GM12878 (cell line): Measurements from ENCODE around the gene HGS. TPM values are rescaled to one million over a fixed set of nuclear protein-coding genes. Genes with fewer than 3 reads are reported as not detected.
A peak's percentile ranks its signal among the peaks of the same experiment; 100 is the strongest.

Experiments used
- ATAC-seq: fragments of 200-7000 bp; cut with Tn5 transposase; 3 replicates; pipeline ENCODE4 v1.9.1; 2020; ENCODE audit warnings: mild to moderate bottlenecking, moderate library complexity
- BruUV-seq: library from RNA; stranded (reverse); fragments of 400-500 nt; replicated peaks from 2 replicates; lab custom pipeline; 2021; lab: Mats Ljungman, UMichigan
- CTCF ChIA-PET: fragments of 300-600 bp; sonication (Branson Sonifier 250); formaldehyde crosslinking; extraction: SDS; loops from one replicate; lab custom pipeline; 2021; ENCODE audit warnings: inconsistent platforms; lab: Yijun Ruan, JAX
- POLR2A ChIA-PET: fragments of 350-600 bp; formaldehyde crosslinking; extraction: SDS; loops from one replicate; lab custom pipeline; 2021; ENCODE audit warnings: inconsistent platforms; lab: Charles Lee
- RAD21 ChIA-PET: fragments of 300-600 bp; sonication (Branson Sonifier 250); formaldehyde crosslinking; loops from one replicate; lab custom pipeline; 2023; ENCODE audit warnings: antibody characterized with exemption; ENCODE audit not compliant: unreplicated experiment; lab: Charles Lee
- SMC1A ChIA-PET: fragments of 300-600 bp; sonication (Branson Sonifier 250); formaldehyde crosslinking; loops from one replicate; lab custom pipeline; 2023; ENCODE audit not compliant: unreplicated experiment, uncharacterized antibody; lab: Charles Lee
- DNase-seq: peaks from one replicate; pipeline ENCODE4 v3.0.0-alpha.2; 2011; ENCODE audit warnings: low read depth, low spot score
- FAIRE-seq: peaks from 3 replicates; lab custom pipeline; 2011; peaks lifted over from hg19 to GRCh38; lab: Jason Lieb, UNC
- H2AFZ ChIP-seq: 2 replicates; pipeline ENCODE4 v1.6.0; 2011; ENCODE audit warnings: low read depth, low read length, control low read depth; ENCODE audit not compliant: control insufficient read depth
- H3K27ac ChIP-seq: 2 replicates; pipeline ENCODE4 v1.5.1; 2011; ENCODE audit warnings: control low read depth; ENCODE audit not compliant: control insufficient read depth, insufficient read depth
- H3K27me3 ChIP-seq, 2 experiments: replicated peaks in 1 of 2; 2 replicates each; pipeline versions ENCODE4 v1.6.0 to v1.6.1; 2011; ENCODE audit warnings: low read length in 1 of 2; ENCODE audit not compliant: control insufficient read depth in 2 of 2, insufficient read depth in 2 of 2
- H3K36me3 ChIP-seq, 2 experiments: 2 replicates each; pipeline ENCODE4 v1.5.1; 2011; ENCODE audit warnings: low read length in 1 of 2; ENCODE audit not compliant: control insufficient read depth in 2 of 2, insufficient read depth in 2 of 2
- H3K4me1 ChIP-seq: 2 replicates; pipeline ENCODE4 v1.6.1; 2011; ENCODE audit warnings: mild to moderate bottlenecking, low read length, moderate library complexity, mixed read lengths; ENCODE audit not compliant: control insufficient read depth, insufficient read depth
- H3K4me2 ChIP-seq: 2 replicates; pipeline ENCODE4 v1.6.0; 2011; ENCODE audit warnings: control low read depth; ENCODE audit not compliant: control insufficient read depth, insufficient read depth
- H3K4me3 ChIP-seq: fragments of 200-600 bp; sonication (generic); 2 replicates; pipeline ENCODE4 v1.5.1; 2016
- H3K79me2 ChIP-seq: 2 replicates; pipeline ENCODE4 v1.6.0; 2011; ENCODE audit warnings: low read length; ENCODE audit not compliant: control insufficient read depth, insufficient read depth
- H3K9ac ChIP-seq: 2 replicates; pipeline ENCODE4 v1.8.0; 2011; ENCODE audit warnings: low read length, control low read depth, mixed read lengths; ENCODE audit not compliant: control insufficient read depth, insufficient read depth
- H3K9me3 ChIP-seq: replicated peaks from 3 replicates; pipeline ENCODE4 v1.5.1; 2011; ENCODE audit warnings: mild to moderate bottlenecking, low read length; ENCODE audit not compliant: control insufficient read depth, insufficient read depth
- H4K20me1 ChIP-seq: 2 replicates; pipeline ENCODE4 v1.6.0; 2011; ENCODE audit not compliant: control insufficient read depth, insufficient read depth
- ATF7 ChIP-seq: fragments of 450-650 bp; IDR thresholded peaks from 2 replicates; pipeline ENCODE4 v1.6.1; 2016; ENCODE audit warnings: low read depth, mild to moderate bottlenecking
- BHLHE40 ChIP-seq, 2 experiments: fragments of 450-650 bp in 1 of 2; IDR thresholded peaks; 2 replicates each; pipeline ENCODE4 v1.6.1; 2011 to 2017; ENCODE audit warnings: low read depth in 2 of 2, borderline replicate concordance in 1 of 2, improper control_type of control experiment in 1 of 2, low read length in 1 of 2, mild to moderate bottlenecking in 1 of 2
- BRCA1 ChIP-seq: IDR thresholded peaks from 2 replicates; pipeline ENCODE4 v1.6.1; 2011; ENCODE audit warnings: low read depth, low read length, improper control_type of control experiment
- CBX3 ChIP-seq: fragments of 200-600 bp; sonication (generic); IDR thresholded peaks from 2 replicates; pipeline ENCODE4 v1.6.1; 2016; ENCODE audit warnings: low read depth, borderline replicate concordance
- DPF2 ChIP-seq: fragments of 450-650 bp; IDR thresholded peaks from 2 replicates; pipeline ENCODE4 v1.6.1; 2017; ENCODE audit warnings: mild to moderate bottlenecking
- EP300 ChIP-seq, 2 experiments: fragments of 150-350 bp in 1 of 2; IDR thresholded peaks; 2 replicates each; pipeline ENCODE4 v1.6.1; 2011 to 2012; ENCODE audit warnings: low read depth in 2 of 2, low read length in 2 of 2, borderline replicate concordance in 1 of 2, improper control_type of control experiment in 1 of 2, inconsistent platforms in 1 of 2; ENCODE audit not compliant: control insufficient read depth in 1 of 2
- ETV6 ChIP-seq, 2 experiments: fragments of 450-650 bp in 1 of 2; IDR thresholded peaks in 1 of 2; conservative IDR thresholded peaks in 1 of 2; 2 replicates each; pipeline ENCODE4 v1.6.1; 2014; ENCODE audit warnings: antibody characterized with exemption in 1 of 2, borderline replicate concordance in 1 of 2, low read depth in 1 of 2, mild to moderate bottlenecking in 1 of 2, moderate library complexity in 1 of 2
- GABPA ChIP-seq: IDR thresholded peaks from 2 replicates; pipeline ENCODE4 v1.6.1; 2014; ENCODE audit warnings: antibody characterized with exemption, low read depth, mild to moderate bottlenecking, inconsistent platforms
- HCFC1 ChIP-seq: fragments of 150-350 bp; IDR thresholded peaks from 2 replicates; pipeline ENCODE4 v1.6.1; 2014; ENCODE audit warnings: low read length
- HDAC2 ChIP-seq: fragments of 200-600 bp; sonication (generic); IDR thresholded peaks from 2 replicates; pipeline ENCODE4 v1.6.1; 2017
- HDAC6 ChIP-seq: fragments of 200-600 bp; sonication (generic); IDR thresholded peaks from one replicate; pipeline ENCODE4 v1.8.0; 2017; ENCODE audit warnings: antibody characterized with exemption; ENCODE audit not compliant: unreplicated experiment
- IRF4 ChIP-seq: IDR thresholded peaks from 2 replicates; pipeline ENCODE4 v1.6.1; 2011; ENCODE audit warnings: low read depth, low read length
- JUNB ChIP-seq: IDR thresholded peaks from 2 replicates; pipeline ENCODE4 v1.6.1; 2016; ENCODE audit warnings: antibody characterized with exemption, mild to moderate bottlenecking
- MTA2 ChIP-seq: fragments of 450-650 bp; IDR thresholded peaks from 2 replicates; pipeline ENCODE4 v1.6.1; 2016; ENCODE audit warnings: low read depth, mild to moderate bottlenecking, moderate library complexity
- NBN ChIP-seq: fragments of 450-650 bp; IDR thresholded peaks from 2 replicates; pipeline ENCODE4 v1.6.1; 2016
- NFXL1 ChIP-seq: fragments of 450-650 bp; IDR thresholded peaks from 2 replicates; pipeline ENCODE4 v1.6.1; 2017; ENCODE audit warnings: antibody characterized with exemption, mild to moderate bottlenecking, borderline replicate concordance
- PML ChIP-seq: IDR thresholded peaks from 2 replicates; pipeline ENCODE4 v1.6.1; 2012; ENCODE audit warnings: low read length, inconsistent platforms
- POLR2A ChIP-seq: IDR thresholded peaks from 2 replicates; pipeline ENCODE4 v1.6.1; 2011; ENCODE audit warnings: low read depth, mild to moderate bottlenecking, low read length
- RAD21 ChIP-seq: IDR thresholded peaks from 2 replicates; pipeline ENCODE4 v1.6.1; 2011; ENCODE audit warnings: mild to moderate bottlenecking, low read depth, low read length, moderate library complexity; ENCODE audit not compliant: insufficient read depth
- RCOR1 ChIP-seq: conservative IDR thresholded peaks from 2 replicates; pipeline ENCODE4 v1.6.1; 2012; ENCODE audit warnings: low read depth, low read length, improper control_type of control experiment
- RELA ChIP-seq: fragments of 450-650 bp; IDR thresholded peaks from 2 replicates; pipeline ENCODE4 v1.8.0; 2014; ENCODE audit warnings: borderline replicate concordance; ENCODE audit not compliant: partially characterized antibody
- RELB ChIP-seq: fragments of 450-650 bp; IDR thresholded peaks from 2 replicates; pipeline ENCODE4 v1.6.1; 2017; ENCODE audit warnings: low read depth, mild to moderate bottlenecking, moderate library complexity
- SUPT20H ChIP-seq: IDR thresholded peaks from 2 replicates; pipeline ENCODE4 v1.6.1; 2011; ENCODE audit warnings: low read depth, mild to moderate bottlenecking, low read length, moderate library complexity, borderline replicate concordance; ENCODE audit not compliant: control insufficient read depth
- ZNF217 ChIP-seq: fragments of 450-650 bp; IDR thresholded peaks from 2 replicates; pipeline ENCODE4 v1.6.1; 2017; ENCODE audit warnings: antibody characterized with exemption, mild to moderate bottlenecking
- WGBS: methylation state at CpG from one replicate; pipeline ENCODE4 v1.1.6; 2016; ENCODE audit warnings: low lambda C conversion rate; ENCODE audit not compliant: insufficient replicate concordance, insufficient coverage; ENCODE audit errors: missing lambda C conversion rate; 5-methylcytosine and 5-hydroxymethylcytosine counted together
- in situ Hi-C: fragments of 300-500 bp; cut with MboI; formaldehyde crosslinking; loops from 9 replicates; pipeline ENCODE4 v1.14.3; 2018; ENCODE audit warnings: mixed read lengths
- intact Hi-C: fragments of 100-400 bp; cut with micrococcal nuclease; formaldehyde crosslinking; loops from one replicate; pipeline ENCODE4 v1.14.2; 2022; ENCODE audit not compliant: unreplicated experiment
- polyA plus RNA-seq, 11 experiments: library from polyadenylated mRNA; depleted of rRNA in 4 of 11; unstranded in 6 of 11; stranded (reverse) in 5 of 11; fragments of >200 nt; fragmentation: Nextera tagmentation in 4 of 11; fragmentation: Illumina TruSeq in 1 of 11; extraction: Ambion mirVana in 4 of 11; extraction: Trizol in 1 of 11; gene quantifications; 1 replicate in 1 of 11; 2 replicates in 10 of 11; pipeline versions ENCODE4 v1.2.1 to v1.2.3, GENCODE V29; 2011 to 2016; ENCODE audit warnings: inconsistent platforms in 2 of 11, missing spikeins in 2 of 11, low read depth in 1 of 11
- total RNA-seq, 4 experiments: library from RNA; depleted of rRNA in 3 of 4; stranded (reverse); fragments of >200 nt in 3 of 4; fragmentation: Illumina TruSeq in 1 of 4; extraction: Trizol in 1 of 4; gene quantifications; 2 replicates each; pipeline versions ENCODE4 v1.2.1 to v1.2.3, GENCODE V29; 2013 to 2021

HGS gene
- total and polyA plus RNA-seq, 10 of the 15 experiments (the other 5 are each of a cell fraction or from before 2014, with no cell fraction given), result 2.2 to 85.6 (median 55.3) TPM

GRCh38 chr17:81735264-81736102 lies 51.7 kb downstream of the HGS start:
- CTCF ChIA-PET, result interaction anchor here (0.9 to 3.1 kb wide), 11 partner anchors 8 to 286 kb away, joined by 3 to 12 read pairs (median 5); partner anchors contain the start of genes CENPX, LRRC45 and MCRIP1
- H3K4me2 ChIP-seq, result peak overlapping the region; percentile 82
- peak overlapping the region; percentile 55; the same call in 1 of the 2 replicates for H3K4me3 ChIP-seq
- no peak overlapping the region for H3K9ac ChIP-seq
- no peaks in the 10 kb centered on the region for H3K79me2 ChIP-seq
- no peak overlapping the region for H3K27ac ChIP-seq
- no TSS peak for BruUV-seq
- peaks cover 0 to 2% of the 10 kb centered on the region in 2 experiments; a peak in 1 of 4 replicates for H3K27me3 ChIP-seq
- intact Hi-C loops, result no loop called here
- no peaks in the 10 kb centered on the region for H3K36me3 ChIP-seq
- peak; percentile 26 for DNase-seq
- WGBS, result 2% methylated on average over 29 of the region's 30 CpGs
- SMC1A ChIA-PET, result interaction anchor here (0.6 to 1.7 kb wide), 5 partner anchors 13 to 287 kb away, joined by 3 to 5 read pairs (median 4); partner anchors contain the start of genes CENPX and LRRC45
- no peaks in the 10 kb centered on the region for H3K9me3 ChIP-seq
- peak; percentile 13 for FAIRE-seq
- peaks cover 4% of the 10 kb centered on the region; the same call in 1 of the 2 replicates for H3K4me1 ChIP-seq
- RAD21 ChIA-PET, result interaction anchor here (1.1 to 1.2 kb wide), 3 partner anchors 33 to 126 kb away, joined by 3 to 6 read pairs (median 3); partner anchors contain the start of gene MCRIP1
- in situ Hi-C loops, result no loop called here
- H4K20me1 ChIP-seq, result no peaks in the 10 kb centered on the region
- peak; percentile 70 for ATAC-seq
- POLR2A ChIA-PET, result interaction anchor here (0.5 to 1.5 kb wide), 8 partner anchors 13 to 232 kb away, joined by 3 to 7 read pairs (median 4); partner anchors contain the start of genes ANAPC11 and MCRIP1
- peak overlapping the region; percentile 81 for H2AFZ ChIP-seq
- TF ChIP-seq ETV6 (conservative IDR thresholded peaks at IDR 0.05 in 1 of 2, IDR thresholded peaks at IDR 0.05 in 1 of 2; ENCODE audit: borderline replicate concordance in 1 of 2, low read depth in 1 of 2) (no peak), MTA2 (peak; percentile 36; the same call in 1 of the 2 replicates), ZNF217 (no peak), JUNB (no peak), BRCA1 (no peak), BHLHE40 (IDR thresholded peaks at IDR 0.05; ENCODE audit: borderline replicate concordance in 1 of 2, low read depth in 2 of 2, low read length in 1 of 2) (peak in 1 of 2 experiments; percentile 72; a peak in 2 of 4 replicates), IRF4 (no peak), RELA (no peak), DPF2 (0 out of 2 replicates have a peak, but pooled peaks have one; percentile 29), HDAC6 (no peak), PML (no peak), RELB (peak; percentile 63; the same call in 1 of the 2 replicates), HCFC1 (no peak), HDAC2 (no peak), RCOR1 (no peak), POLR2A (no peak), EP300 (IDR thresholded peaks at IDR 0.05; ENCODE audit: borderline replicate concordance in 1 of 2, control insufficient read depth in 1 of 2, low read depth in 2 of 2, low read length in 2 of 2) (peak in 1 of 2 experiments; percentile 10; a peak in 1 of 4 replicates), SUPT20H (no peak), GABPA (no peak), NBN (no peak), ATF7 (peak; percentile 21; the same call in 1 of the 2 replicates), NFXL1 (peak; percentile 95; the same call in 1 of the 2 replicates), CBX3 (no peak), RAD21 (no peak)
